ENCODE data around the gene ADCYAP1R1.

- TF ChIP-seq POLR2A (IDR thresholded peaks at IDR 0.05) = no peak
- TF ChIP-seq, protein P1, sequence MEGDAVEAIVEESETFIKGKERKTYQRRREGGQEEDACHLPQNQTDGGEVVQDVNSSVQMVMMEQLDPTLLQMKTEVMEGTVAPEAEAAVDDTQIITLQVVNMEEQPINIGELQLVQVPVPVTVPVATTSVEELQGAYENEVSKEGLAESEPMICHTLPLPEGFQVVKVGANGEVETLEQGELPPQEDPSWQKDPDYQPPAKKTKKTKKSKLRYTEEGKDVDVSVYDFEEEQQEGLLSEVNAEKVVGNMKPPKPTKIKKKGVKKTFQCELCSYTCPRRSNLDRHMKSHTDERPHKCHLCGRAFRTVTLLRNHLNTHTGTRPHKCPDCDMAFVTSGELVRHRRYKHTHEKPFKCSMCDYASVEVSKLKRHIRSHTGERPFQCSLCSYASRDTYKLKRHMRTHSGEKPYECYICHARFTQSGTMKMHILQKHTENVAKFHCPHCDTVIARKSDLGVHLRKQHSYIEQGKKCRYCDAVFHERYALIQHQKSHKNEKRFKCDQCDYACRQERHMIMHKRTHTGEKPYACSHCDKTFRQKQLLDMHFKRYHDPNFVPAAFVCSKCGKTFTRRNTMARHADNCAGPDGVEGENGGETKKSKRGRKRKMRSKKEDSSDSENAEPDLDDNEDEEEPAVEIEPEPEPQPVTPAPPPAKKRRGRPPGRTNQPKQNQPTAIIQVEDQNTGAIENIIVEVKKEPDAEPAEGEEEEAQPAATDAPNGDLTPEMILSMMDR (IDR thresholded peaks at IDR 0.05) = no peak
Observed at GRCh38 chr7:31105256-31105950, 53.3 kb downstream of the ADCYAP1R1 start.
